ENCODE results near the gene NEURL2.
A peak's percentile ranks its signal among the peaks of the same experiment; 100 is the strongest.

NEURL2 gene

DNA sequence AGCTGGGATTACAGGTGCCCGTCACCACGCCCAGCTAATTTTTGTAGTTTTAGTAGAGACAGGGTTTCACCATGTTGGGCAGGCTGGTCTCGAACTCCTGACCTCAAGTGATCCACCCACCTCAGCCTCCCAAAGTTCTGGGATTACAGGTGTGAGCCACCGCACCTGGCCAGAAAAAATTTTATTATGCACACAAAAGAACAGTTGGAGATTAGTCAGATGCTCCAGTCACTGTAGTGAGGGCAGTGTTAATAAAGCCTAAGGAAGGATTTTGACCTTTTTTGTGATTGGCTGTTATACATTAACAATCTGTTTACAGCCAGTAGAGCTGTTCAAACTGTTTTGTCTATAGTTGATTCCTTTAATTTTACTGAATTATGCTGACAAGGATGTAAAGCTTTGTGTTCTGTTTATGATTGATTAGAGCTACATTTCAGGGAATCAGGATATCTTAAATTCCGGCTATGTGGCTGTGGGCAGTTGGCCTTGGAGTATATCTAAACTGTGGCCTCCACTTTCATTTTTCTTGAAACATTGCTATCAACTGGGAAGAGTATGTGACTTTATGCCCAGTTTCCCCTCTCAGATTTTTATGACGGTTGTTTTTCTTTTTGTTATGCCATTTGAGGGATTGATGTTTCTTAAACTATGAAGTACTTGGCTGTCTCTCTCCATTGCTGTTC lies 23.7 kb downstream of the NEURL2 start:
- DNase-seq: no peak

- no peak for DNase-seq
Measured at GRCh38 chr20:45866454-45866853, 24.6 kb downstream of the NEURL2 start.

- DNase-seq: no peak
Measured at GRCh38 chr20:45863543-45864470, 27.2 kb downstream of the NEURL2 start.

- DNase-seq: peak; percentile 78
Measured at GRCh38 chr20:45861221-45862075, 29.6 kb downstream of the NEURL2 start.

DNA sequence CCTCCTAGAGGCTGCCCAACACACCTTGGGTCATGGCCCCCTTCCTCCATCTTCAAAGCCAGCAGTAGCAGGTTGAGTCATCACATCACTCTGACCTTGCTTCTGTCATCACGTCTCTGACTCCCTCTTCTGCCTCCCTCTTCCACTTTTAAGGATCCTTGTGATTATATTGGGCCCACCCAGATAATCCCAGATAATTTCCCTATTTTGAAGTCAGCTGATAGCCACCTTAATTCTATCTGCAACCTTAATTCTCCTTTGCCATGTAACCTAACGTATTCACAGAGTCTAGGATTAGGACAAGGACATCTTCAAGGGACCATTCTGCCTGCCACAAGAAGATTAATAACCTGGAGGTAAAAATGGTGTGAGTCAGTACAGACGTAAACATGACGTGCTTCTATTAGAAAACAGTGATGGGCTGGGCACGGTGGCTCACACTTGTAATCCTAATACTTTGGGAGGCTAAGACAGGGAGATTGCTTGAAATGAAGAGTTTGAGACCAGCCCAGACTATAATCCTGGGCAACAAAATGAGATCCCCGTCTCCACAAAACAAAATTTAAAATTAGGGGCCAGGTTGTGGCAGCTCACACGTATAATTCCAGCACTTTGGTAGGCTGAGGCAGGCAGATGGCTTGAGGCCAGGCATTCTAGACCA lies 30.3 kb downstream of the NEURL2 start:
- DNase-seq: no peak

DNA sequence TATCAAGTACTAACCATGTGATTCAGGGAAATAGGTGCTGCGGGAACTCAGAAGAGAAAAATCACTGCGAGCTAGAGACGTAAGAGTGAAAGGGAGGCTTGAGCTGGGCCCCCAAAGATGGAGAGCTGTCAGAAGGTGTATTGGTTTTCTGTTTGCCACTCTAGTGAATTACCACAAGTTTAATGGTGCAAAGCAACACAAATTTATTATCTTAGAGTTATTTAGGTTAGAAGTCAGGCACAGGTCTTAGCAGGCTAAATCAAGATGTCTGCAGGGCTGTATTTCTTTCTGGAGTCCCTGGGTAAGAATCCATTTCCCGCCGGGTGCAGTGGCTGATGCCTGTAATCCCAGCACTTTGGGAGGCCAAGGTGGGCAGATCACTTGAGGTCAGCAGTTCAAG lies 31.1 kb downstream of the NEURL2 start:
- no peak for DNase-seq

- DNase-seq: no peak
Measured at GRCh38 chr20:45857882-45858216, 33.2 kb downstream of the NEURL2 start.

DNA sequence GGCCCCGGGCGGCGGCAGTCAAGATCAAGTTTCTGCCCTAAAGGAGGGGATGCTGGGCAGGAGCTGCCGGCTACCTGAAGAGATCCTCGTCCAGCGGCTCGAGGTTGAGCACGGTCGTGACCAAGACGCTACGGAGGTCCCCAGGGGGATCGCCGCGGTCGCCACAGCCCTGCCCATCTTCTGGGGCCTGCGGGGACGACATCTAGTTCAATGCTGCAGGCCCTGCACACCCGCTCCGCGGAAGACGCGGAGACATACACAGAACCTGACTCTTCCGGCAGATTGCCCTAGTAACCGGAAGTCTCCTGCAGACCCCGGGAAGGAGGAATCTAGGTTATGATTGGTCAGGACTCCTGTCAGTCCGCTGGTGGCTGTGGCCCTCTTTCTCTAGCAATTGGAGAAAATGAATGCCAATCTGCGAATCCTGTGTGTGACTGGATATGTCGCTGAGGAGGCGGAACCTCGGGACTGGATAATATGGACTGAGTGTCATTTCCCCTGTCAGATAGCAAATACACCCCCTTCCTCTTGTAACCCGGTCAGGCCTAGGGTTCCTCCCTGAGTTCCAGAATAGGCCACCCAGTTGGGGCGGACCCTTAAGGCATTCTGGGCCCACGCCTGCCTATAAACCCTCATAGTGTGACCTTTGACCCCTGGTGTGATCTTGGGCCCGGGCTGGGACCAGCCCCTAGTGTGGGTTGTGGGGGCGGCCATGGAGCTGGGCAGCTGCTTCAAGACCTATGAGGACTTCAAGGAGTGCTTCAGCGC lies 33.7 kb downstream of the NEURL2 start, which contains the start of the genes ACOT8 and ZSWIM3:
ACOT8 (minus strand) TSS at position 279 of the 768 bp plus-strand sequence; CDS start at position 202, 77 bp downstream.
ZSWIM3 (plus strand) TSS at position 501 of the 768 bp plus-strand sequence; CDS start at position 713, 212 bp downstream.
- peak; percentile 100 for DNase-seq

DNA sequence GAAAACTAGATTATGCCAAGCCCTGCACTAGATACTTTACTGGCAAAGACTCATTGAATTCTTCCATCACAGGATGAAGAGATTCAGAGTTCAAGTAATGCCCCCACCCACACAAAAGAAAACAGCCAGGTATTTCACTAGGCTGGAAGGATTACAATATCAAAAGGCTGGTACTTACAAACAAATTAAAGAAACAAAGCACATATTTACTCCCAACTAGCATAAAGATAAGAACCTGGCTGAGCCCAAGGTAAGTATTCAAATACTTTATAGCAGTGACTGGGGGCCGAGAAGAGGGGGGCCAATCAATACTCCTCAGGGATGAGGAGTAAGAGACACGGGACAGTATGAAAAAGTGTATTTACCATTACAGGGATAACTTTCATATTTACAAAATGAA lies 37.5 kb downstream of the NEURL2 start:
- DNase-seq: no peak

DNA sequence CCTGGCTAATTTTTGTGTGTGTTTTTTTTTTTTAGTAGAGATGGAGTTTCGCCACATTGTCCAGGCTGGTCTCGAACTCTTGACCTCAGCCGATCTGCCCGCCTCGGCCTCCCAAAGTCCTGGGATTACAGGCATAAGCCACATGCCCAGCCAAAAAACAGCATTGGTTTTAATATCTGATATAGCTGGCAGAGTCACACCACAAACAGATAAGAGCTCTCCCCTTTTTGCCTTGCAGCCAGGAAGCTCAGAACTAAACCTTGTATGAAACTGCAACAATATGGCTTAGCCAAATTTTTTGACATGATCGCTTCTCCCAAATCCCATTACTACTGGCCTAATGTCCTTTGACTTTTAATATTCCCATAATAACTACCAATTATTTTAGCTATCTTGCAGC lies 38.7 kb downstream of the NEURL2 start:
- DNase-seq: peak; percentile 50

DNA sequence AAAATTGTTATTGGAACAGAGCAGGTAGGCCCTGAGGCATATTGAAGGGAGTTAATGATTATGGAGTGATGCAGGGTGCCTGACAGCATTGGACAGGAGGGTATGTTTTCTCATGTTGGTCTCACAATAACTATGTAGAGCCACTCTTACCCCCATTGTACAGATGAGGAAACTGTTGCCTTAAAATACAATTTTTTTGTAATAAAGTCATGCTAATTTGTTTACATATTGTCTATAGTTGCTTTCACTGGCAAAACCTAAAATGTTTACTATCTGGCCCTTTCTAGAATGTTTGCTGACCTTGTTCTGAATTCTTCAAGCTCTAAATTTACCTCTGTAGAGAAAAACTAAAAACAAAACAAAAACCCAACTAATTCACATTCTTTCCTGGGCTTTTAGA lies 39.5 kb downstream of the NEURL2 start:
- no peak for DNase-seq

GRCh38 chr20:45850926-45851325 lies 40.1 kb downstream of the NEURL2 start:
- peak; percentile 86 for DNase-seq

DNA sequence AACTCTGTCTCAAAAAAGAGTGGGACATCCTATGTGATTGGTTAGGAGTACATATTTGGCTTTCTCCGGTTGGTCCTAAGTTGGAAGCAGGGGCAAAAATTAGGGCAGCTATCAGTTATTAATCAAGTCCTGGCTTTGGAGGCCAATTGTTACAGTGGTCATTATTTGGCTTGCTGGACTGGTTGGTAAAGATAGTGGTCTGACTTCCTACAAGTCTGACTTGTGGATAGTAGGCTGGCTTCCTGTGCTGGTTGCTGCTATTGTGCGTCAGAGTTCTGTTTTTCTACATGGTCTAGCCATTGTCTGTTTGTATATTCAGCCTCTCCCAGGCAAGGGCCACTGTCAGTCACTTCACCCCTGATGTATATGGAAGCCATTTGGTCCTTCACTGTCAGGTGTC lies 40.8 kb downstream of the NEURL2 start:
- DNase-seq: no peak

GRCh38 chr20:45848969-45849582 lies 41.9 kb downstream of the NEURL2 start:
- DNase-seq: no peak

GRCh38 chr20:45848421-45848820 lies 42.6 kb downstream of the NEURL2 start:
- no peak for DNase-seq

- no peak for DNase-seq
Measured at GRCh38 chr20:45845452-45845851, 45.6 kb downstream of the NEURL2 start.

- no peak for DNase-seq
Measured at GRCh38 chr20:45843506-45843905, 47.5 kb downstream of the NEURL2 start.

DNA sequence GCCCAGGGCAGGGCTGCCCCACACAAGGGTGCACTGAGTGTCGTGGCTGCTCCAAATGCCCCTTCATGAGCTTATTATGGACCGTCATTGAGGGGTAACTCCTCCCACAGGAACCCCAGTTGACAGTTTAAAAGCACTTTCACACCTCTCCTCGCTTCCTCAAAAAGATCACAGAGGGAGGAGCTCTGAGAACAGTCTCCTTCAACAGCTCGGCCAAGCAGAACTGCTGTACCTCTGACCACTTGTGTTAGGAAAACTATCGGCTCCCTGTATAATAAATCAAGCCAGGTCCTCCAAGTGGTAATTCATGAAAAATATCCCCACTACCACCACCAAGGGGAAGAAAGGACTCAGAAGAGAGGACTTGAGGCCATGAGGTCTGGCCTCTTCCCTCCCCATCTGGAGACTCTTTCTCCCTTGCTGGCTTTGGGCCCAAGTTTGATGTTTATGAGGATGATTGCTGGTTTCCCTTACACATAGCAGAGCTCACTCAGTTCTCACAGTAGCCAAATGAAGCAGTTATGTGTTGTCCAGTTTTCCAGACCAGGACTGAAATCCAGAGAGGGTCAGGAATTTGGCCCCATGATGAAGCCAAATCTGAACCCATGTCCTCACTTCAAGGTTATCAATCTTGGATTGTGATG lies 48.7 kb downstream of the NEURL2 start:
- no peak for DNase-seq

DNA sequence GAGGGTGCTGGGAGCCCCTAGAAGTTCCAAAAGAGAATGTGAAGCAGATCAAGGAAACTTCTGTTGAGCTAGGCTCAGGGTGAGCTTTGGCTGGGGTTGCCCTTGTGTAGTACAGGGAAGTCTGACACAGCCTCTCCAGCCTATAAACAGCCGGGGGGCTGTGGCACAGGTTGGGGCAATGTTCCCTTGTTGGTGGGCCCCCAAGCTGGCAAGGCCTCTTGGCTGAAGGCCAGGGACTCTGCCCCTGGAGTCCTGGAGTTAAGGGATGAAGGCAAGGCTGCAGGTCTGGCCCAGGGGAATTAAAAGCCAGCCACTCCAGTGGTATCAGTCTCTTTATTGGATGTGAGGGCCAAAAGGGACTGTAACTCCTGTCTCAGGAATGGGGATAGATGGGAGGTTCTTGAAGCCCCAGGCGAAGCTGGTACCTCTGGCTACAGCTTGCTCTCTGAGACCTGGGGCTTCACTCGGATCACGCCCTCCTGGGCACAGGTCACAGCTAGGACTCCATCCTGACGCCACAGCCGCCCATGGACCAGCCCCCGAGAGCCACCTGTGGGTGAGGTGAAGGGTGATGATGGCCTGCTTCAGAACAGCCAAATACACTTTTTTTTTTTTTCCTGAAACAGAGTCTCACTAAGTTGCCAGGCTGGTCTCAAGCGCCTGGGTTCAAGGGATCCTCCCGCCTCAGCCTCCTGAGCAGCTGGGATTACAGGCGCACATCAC lies 49.4 kb downstream of the NEURL2 start:
- no peak for DNase-seq

DNA sequence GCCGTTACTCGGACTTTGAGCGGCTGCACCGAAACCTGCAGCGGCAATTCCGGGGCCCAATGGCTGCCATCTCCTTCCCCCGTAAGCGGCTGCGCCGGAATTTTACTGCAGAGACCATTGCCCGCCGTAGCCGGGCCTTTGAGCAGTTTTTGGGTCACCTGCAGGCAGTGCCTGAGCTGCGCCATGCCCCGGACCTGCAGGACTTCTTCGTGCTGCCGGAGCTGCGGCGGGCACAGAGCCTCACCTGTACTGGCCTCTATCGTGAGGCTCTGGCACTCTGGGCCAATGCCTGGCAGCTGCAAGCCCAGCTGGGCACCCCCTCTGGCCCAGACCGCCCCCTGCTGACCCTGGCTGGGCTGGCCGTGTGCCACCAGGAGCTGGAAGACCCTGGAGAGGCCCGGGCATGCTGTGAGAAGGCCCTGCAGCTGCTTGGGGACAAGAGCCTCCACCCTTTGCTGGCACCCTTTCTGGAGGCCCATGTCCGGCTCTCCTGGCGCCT lies 50.3 kb downstream of the NEURL2 start:
- DNase-seq: no peak
